ENCODE data around the gene EI24. TPM values are rescaled to one million over a fixed set of nuclear protein-coding genes. Genes with fewer than 3 reads are reported as not detected.

EI24 gene
- total and polyA plus RNA-seq, 9 of the 15 experiments (the other 6 are each of a cell fraction or from before 2014, with no cell fraction given): 50.4 to 260 (median 168) TPM

GRCh38 chr11:125568970-125569914 is at the start of gene EI24 (continued):
- TF ChIP-seq CHAMP1 (IDR thresholded peaks at IDR 0.05) (peak; percentile 92), SOX6 (IDR thresholded peaks at IDR 0.05) (peak; percentile 38; the same call in 1 of the 2 replicates), THRA (IDR thresholded peaks at IDR 0.05) (no peak), CREB5 (CRISPR knock-in tag; IDR thresholded peaks at IDR 0.05) (no peak), ZNF318 (IDR thresholded peaks at IDR 0.05; ENCODE audit: borderline replicate concordance in 1 of 2, low read depth in 1 of 2) (no peak)
